Liver (tissue), 9 donors: ENCODE measurements around the gene PTRH1. TPM values are rescaled to one million over a fixed set of nuclear protein-coding genes. Genes with fewer than 3 reads are reported as not detected.

Source experiments
- DNase-seq: peaks from one replicate; pipeline ENCODE4 v3.0.0-alpha.2; 2017; ENCODE audit warnings: low spot score
- H3K27ac ChIP-seq, 2 donors: one replicate each; pipeline ENCODE4 v1.7.0; 2013; ENCODE audit warnings: inconsistent platforms in 2 of 2, low read length in 2 of 2, control low read depth in 1 of 2, low read depth in 1 of 2, mild to moderate bottlenecking in 1 of 2
- H3K27me3 ChIP-seq, 4 donors: one replicate each; pipeline versions ENCODE4 v1.6.1 to v1.7.0; 2013; ENCODE audit warnings: low read length in 3 of 4, inconsistent platforms in 1 of 4, mild to moderate bottlenecking in 1 of 4, moderate library complexity in 1 of 4; ENCODE audit not compliant: control insufficient read depth in 4 of 4, insufficient read depth in 4 of 4
- H3K36me3 ChIP-seq, 4 donors: one replicate each; pipeline versions ENCODE4 v1.6.1 to v1.7.0; 2013; ENCODE audit warnings: low read length in 3 of 4, mild to moderate bottlenecking in 3 of 4, low read depth in 1 of 4, moderate library complexity in 1 of 4; ENCODE audit not compliant: control insufficient read depth in 4 of 4, insufficient read depth in 3 of 4
- H3K4me1 ChIP-seq, 4 donors: one replicate each; pipeline versions ENCODE4 v1.6.1 to v1.7.0; 2013; ENCODE audit warnings: low read length in 3 of 4, mild to moderate bottlenecking in 3 of 4, moderate library complexity in 1 of 4; ENCODE audit not compliant: control insufficient read depth in 4 of 4, insufficient read depth in 4 of 4
- H3K4me3 ChIP-seq, 3 donors: one replicate each; pipeline versions ENCODE4 v1.6.1 to v1.7.0; 2013; ENCODE audit warnings: low read length in 3 of 3, control low read depth in 1 of 3, low read depth in 1 of 3, mild to moderate bottlenecking in 1 of 3
- H3K9ac ChIP-seq, 2 donors: one replicate each; pipeline ENCODE4 v1.7.0; 2013; ENCODE audit warnings: low read length in 2 of 2, mild to moderate bottlenecking in 2 of 2, moderate library complexity in 2 of 2, control low read depth in 1 of 2, low read depth in 1 of 2
- H3K9me3 ChIP-seq, 4 donors: one replicate each; pipeline versions ENCODE4 v1.6.1 to v1.7.0; 2013; ENCODE audit warnings: low read length in 3 of 4; ENCODE audit not compliant: control insufficient read depth in 4 of 4
- ATF3 ChIP-seq: IDR thresholded peaks from 2 replicates; pipeline ENCODE4 v1.6.1; 2016; ENCODE audit warnings: antibody characterized with exemption
- CTCF ChIP-seq: fragments of 150-350 bp; IDR thresholded peaks from 2 replicates; pipeline ENCODE4 v1.5.1; 2017; ENCODE audit warnings: improper control_type of control experiment, low read depth, low read length; ENCODE audit not compliant: missing input control
- EGR1 ChIP-seq, 2 donors: IDR thresholded peaks; 2 replicates each; pipeline ENCODE4 v1.6.1; 2016 to 2018; ENCODE audit warnings: antibody characterized with exemption in 2 of 2, low read depth in 2 of 2
- FOXA1 ChIP-seq: IDR thresholded peaks from 2 replicates; pipeline ENCODE4 v1.6.1; 2016; ENCODE audit warnings: antibody characterized with exemption
- FOXA2 ChIP-seq: IDR thresholded peaks from 2 replicates; pipeline ENCODE4 v1.6.1; 2016; ENCODE audit warnings: antibody characterized with exemption
- HNF4A ChIP-seq, 2 donors: conservative IDR thresholded peaks; 2 replicates each; pipeline ENCODE4 v1.6.1; 2016; ENCODE audit warnings: antibody characterized with exemption in 2 of 2, mild to moderate bottlenecking in 2 of 2
- JUND ChIP-seq, 2 donors: IDR thresholded peaks; 2 replicates each; pipeline ENCODE4 v1.6.1; 2016; ENCODE audit warnings: antibody characterized with exemption in 2 of 2
- MAX ChIP-seq: IDR thresholded peaks from 2 replicates; pipeline ENCODE4 v1.6.1; 2016; ENCODE audit warnings: antibody characterized with exemption
- NR2F2 ChIP-seq: IDR thresholded peaks from 2 replicates; pipeline ENCODE4 v1.6.1; 2016; ENCODE audit warnings: antibody characterized with exemption
- SP1 ChIP-seq: IDR thresholded peaks from 2 replicates; pipeline ENCODE4 v1.6.1; 2018; ENCODE audit warnings: antibody characterized with exemption, mild to moderate bottlenecking
- TAF1 ChIP-seq: conservative IDR thresholded peaks from 2 replicates; pipeline ENCODE4 v1.6.1; 2016; ENCODE audit warnings: antibody characterized with exemption, mild to moderate bottlenecking
- YY1 ChIP-seq: IDR thresholded peaks from 2 replicates; pipeline ENCODE4 v1.6.1; 2016; ENCODE audit warnings: antibody characterized with exemption, mild to moderate bottlenecking
- ZBTB33 ChIP-seq: IDR thresholded peaks from 2 replicates; pipeline ENCODE4 v1.6.1; 2016; ENCODE audit warnings: antibody characterized with exemption
- WGBS: extraction: QIAGEN DNeasy Blood & Tissue Kit; methylation state at CpG from one replicate; pipeline ENCODE4 v1.1.7; 2013; 5-methylcytosine and 5-hydroxymethylcytosine counted together
- polyA plus RNA-seq, 2 donors: library from polyadenylated mRNA; stranded (reverse) in 1 of 2; unstranded in 1 of 2; fragments of 200-250 nt in 1 of 2; fragments of >200 nt in 1 of 2; fragmentation: Nextera tagmentation in 1 of 2; extraction: Ambion mirVana in 1 of 2; gene quantifications; one replicate each; pipeline versions ENCODE4 v1.2.1 to v1.2.3, GENCODE V29; 2013 to 2015
- total RNA-seq, 2 donors: library from RNA; depleted of rRNA; stranded (reverse); fragments of >200 nt; gene quantifications; one replicate each; pipeline ENCODE4 v1.2.3, GENCODE V29; 2014
- donor health status: healthy.
- donor health status: healthy.
- donor health status: healthy.
- donor health status: healthy.
- donor health status: healthy.

PTRH1 gene
- total and polyA plus RNA-seq, 4 donors: 6.7 to 21.6 (median 9.7) TPM

GRCh38 chr9:127690735-127691134 lies 24.7 kb downstream of the PTRH1 start:
- Histone ChIP-seq H3K27me3 (no peaks in the 10 kb centered on the region), H3K9ac (no peak overlapping the region), H3K9me3 (no peaks in the 10 kb centered on the region), H3K4me1 (no peaks in the 10 kb centered on the region), H3K27ac (no peak overlapping the region), H3K36me3 (peaks cover 0 to 6% (median 0%) of the 10 kb centered on the region in 4 donors), H3K4me3 (no peak overlapping the region)
- 95% methylated on average over 10 of the region's 10 CpGs for WGBS
- TF ChIP-seq NR2F2 (no peak), FOXA1 (no peak), YY1 (no peak), SP1 (no peak), HNF4A (conservative IDR thresholded peaks at IDR 0.05) (no peak), ATF3 (no peak), MAX (no peak), FOXA2 (no peak), EGR1 (IDR thresholded peaks at IDR 0.05; ENCODE audit: low read depth in 2 of 2) (no peak), CTCF (no peak), JUND (IDR thresholded peaks at IDR 0.05) (no peak), ZBTB33 (no peak), TAF1 (no peak)
- DNase-seq: no peak

- Histone ChIP-seq H3K4me1 (no peaks in the 10 kb centered on the region), H3K9me3 (no peaks in the 10 kb centered on the region), H3K27me3 (no peaks in the 10 kb centered on the region), H3K36me3 (peaks cover 0 to 6% (median 0%) of the 10 kb centered on the region in 4 donors), H3K9ac (no peak overlapping the region), H3K27ac (no peak overlapping the region), H3K4me3 (no peak overlapping the region)
- no peak for DNase-seq
- WGBS: 95% methylated on average over 13 of the region's 13 CpGs
- TF ChIP-seq ATF3: no peak
- no peak for TF ChIP-seq HNF4A (conservative IDR thresholded peaks at IDR 0.05)
- TF ChIP-seq YY1: no peak
These were observed 26.0 kb downstream of the PTRH1 start for GRCh38 chr9:127689329-127690000.
